NCI-H345 treated with DMSO at 0.1 percent for 48 hours (cell line): ENCODE results near the gene ITGAL.
A peak's percentile ranks its signal among the peaks of the same experiment; 100 is the strongest.
"Not testable (repeated sequence)": the region's sequence is repeated elsewhere in the genome, so short reads cannot be mapped to it uniquely, and the experiment has no call there.

ENCODE experiments used
- DNase-seq: peaks from one replicate; lab custom pipeline; 2025; ENCODE audit not compliant: unreplicated experiment; lab: John Stamatoyannopoulos, UW

Gene ITGAL

GRCh38 chr16:30472328-30472942 is at the start of gene ITGAL:
Gene ITGAL, plus strand, starts transcription at chr16:30472742. Its CDS starts 96 bp downstream, at chr16:30472838.
- no peak for DNase-seq

- DNase-seq: no peak
These were observed 44.5 kb upstream of the ITGAL start for GRCh38 chr16:30428055-30428454.

- DNase-seq: no peak
These were observed 43.2 kb upstream of the ITGAL start for GRCh38 chr16:30429418-30429677.

GRCh38 chr16:30429678-30430427 is 42.7 kb upstream of the ITGAL start, which contains the start of gene DCTPP1:
Gene DCTPP1, minus strand, starts transcription at chr16:30430030. Its CDS starts 50 bp downstream, at chr16:30429980.
- peak; percentile 100 for DNase-seq

- DNase-seq: no peak
These were observed 42.0 kb upstream of the ITGAL start for GRCh38 chr16:30430428-30430970.

- no peak for DNase-seq
These were observed 37.7 kb upstream of the ITGAL start for GRCh38 chr16:30434852-30435251.

GRCh38 chr16:30437511-30438046 is 35.0 kb upstream of the ITGAL start:
- peak; percentile 95 for DNase-seq

- DNase-seq: no peak
These were observed 33.7 kb upstream of the ITGAL start for GRCh38 chr16:30438835-30439234.

- no peak for DNase-seq
These were observed 32.7 kb upstream of the ITGAL start for GRCh38 chr16:30439720-30440348.

- no peak for DNase-seq
These were observed 28.9 kb upstream of the ITGAL start for GRCh38 chr16:30443631-30444030.

GRCh38 chr16:30444231-30445148 is 28.1 kb upstream of the ITGAL start:
- DNase-seq: no peak

GRCh38 chr16:30445149-30445407 is 27.5 kb upstream of the ITGAL start:
- no peak for DNase-seq

GRCh38 chr16:30445408-30446202 is 26.9 kb upstream of the ITGAL start, which contains the start of gene SEPHS2:
Gene SEPHS2, minus strand, starts transcription at chr16:30445874. Its CDS starts 147 bp downstream, at chr16:30445727.
- DNase-seq: peak; percentile 94

- no peak for DNase-seq
These were observed 26.3 kb upstream of the ITGAL start for GRCh38 chr16:30446203-30446595.

- DNase-seq: no peak
These were observed 24.9 kb upstream of the ITGAL start for GRCh38 chr16:30447512-30448226.

- DNase-seq: no peak
These were observed 23.5 kb upstream of the ITGAL start for GRCh38 chr16:30449116-30449435.

GRCh38 chr16:30452709-30453580 is 19.6 kb upstream of the ITGAL start:
- DNase-seq: not testable (repeated sequence)

GRCh38 chr16:30456302-30456701 is 16.2 kb upstream of the ITGAL start:
- no peak for DNase-seq

GRCh38 chr16:30457256-30457655 is 15.3 kb upstream of the ITGAL start:
- no peak for DNase-seq
